HEK293 (cell line): ENCODE data around the gene CHRD.

Experiments
- HOXA7 ChIP-seq: sonication (generic); formaldehyde crosslinking; IDR thresholded peaks from 2 replicates; pipeline ENCODE4 v1.8.1; 2022; ENCODE audit warnings: missing genetic modification reagents, borderline replicate concordance
- MYNN ChIP-seq: fragments of 450-650 bp; formaldehyde crosslinking; IDR thresholded peaks from 2 replicates; pipeline ENCODE4 v1.5.1; 2016; ENCODE audit warnings: missing biosample characterization, missing genetic modification characterization, borderline replicate concordance
- MZF1 ChIP-seq: fragments of 450-650 bp; formaldehyde crosslinking; IDR thresholded peaks from 2 replicates; pipeline ENCODE4 v1.5.1; 2017; ENCODE audit warnings: missing biosample characterization, missing genetic modification characterization, borderline replicate concordance
- ZBTB8A ChIP-seq: fragments of 450-650 bp; formaldehyde crosslinking; IDR thresholded peaks from 2 replicates; pipeline ENCODE4 v1.5.1; 2016; ENCODE audit warnings: missing biosample characterization, missing genetic modification characterization
- ZNF138 ChIP-seq: fragments of 450-650 bp; formaldehyde crosslinking; IDR thresholded peaks from 2 replicates; pipeline ENCODE4 v1.5.1; 2016; ENCODE audit warnings: missing biosample characterization, missing genetic modification characterization, borderline replicate concordance
- ZNF146 ChIP-seq: fragments of 450-650 bp; formaldehyde crosslinking; IDR thresholded peaks from 2 replicates; pipeline ENCODE4 v1.5.1; 2016; ENCODE audit warnings: missing biosample characterization, missing genetic modification characterization
- ZNF510 ChIP-seq: fragments of 450-650 bp; formaldehyde crosslinking; IDR thresholded peaks from 2 replicates; pipeline ENCODE4 v1.5.1; 2018; ENCODE audit warnings: mild to moderate bottlenecking, missing genetic modification characterization, missing biosample characterization; ENCODE audit not compliant: insufficient replicate concordance
- ZNF600 ChIP-seq: fragments of 450-650 bp; formaldehyde crosslinking; IDR thresholded peaks from 2 replicates; pipeline ENCODE4 v1.5.1; 2016; ENCODE audit warnings: missing biosample characterization, missing genetic modification characterization
- ZNF670 ChIP-seq: fragments of 450-650 bp; formaldehyde crosslinking; IDR thresholded peaks from 2 replicates; pipeline ENCODE4 v1.5.1; 2016; ENCODE audit warnings: missing biosample characterization, missing genetic modification characterization, low read depth
- TF ChIP-seq, protein P1 (sequence below): fragments of 450-650 bp; formaldehyde crosslinking; IDR thresholded peaks from 2 replicates; pipeline ENCODE4 v1.5.1; 2016; ENCODE audit warnings: missing biosample characterization, missing genetic modification characterization
- TF ChIP-seq, protein P2 (sequence below): fragments of 450-650 bp; formaldehyde crosslinking; IDR thresholded peaks from 2 replicates; pipeline ENCODE4 v1.5.1; 2016; ENCODE audit warnings: missing biosample characterization, missing genetic modification characterization, low read depth
- TF ChIP-seq, protein P3 (sequence below): fragments of 450-650 bp; formaldehyde crosslinking; IDR thresholded peaks from 2 replicates; pipeline ENCODE4 v1.5.1; 2016; ENCODE audit warnings: missing biosample characterization, missing genetic modification characterization, borderline replicate concordance
- TF ChIP-seq, protein P4 (sequence below): fragments of 450-650 bp; formaldehyde crosslinking; IDR thresholded peaks from 2 replicates; pipeline ENCODE4 v1.5.1; 2016; ENCODE audit warnings: missing biosample characterization, missing genetic modification characterization
- TF ChIP-seq, protein P5 (sequence below): fragments of 450-650 bp; formaldehyde crosslinking; optimal IDR thresholded peaks from 2 replicates; pipeline ENCODE3; 2016; ENCODE audit warnings: missing biosample characterization, mild to moderate bottlenecking, missing genetic modification characterization

DNA sequence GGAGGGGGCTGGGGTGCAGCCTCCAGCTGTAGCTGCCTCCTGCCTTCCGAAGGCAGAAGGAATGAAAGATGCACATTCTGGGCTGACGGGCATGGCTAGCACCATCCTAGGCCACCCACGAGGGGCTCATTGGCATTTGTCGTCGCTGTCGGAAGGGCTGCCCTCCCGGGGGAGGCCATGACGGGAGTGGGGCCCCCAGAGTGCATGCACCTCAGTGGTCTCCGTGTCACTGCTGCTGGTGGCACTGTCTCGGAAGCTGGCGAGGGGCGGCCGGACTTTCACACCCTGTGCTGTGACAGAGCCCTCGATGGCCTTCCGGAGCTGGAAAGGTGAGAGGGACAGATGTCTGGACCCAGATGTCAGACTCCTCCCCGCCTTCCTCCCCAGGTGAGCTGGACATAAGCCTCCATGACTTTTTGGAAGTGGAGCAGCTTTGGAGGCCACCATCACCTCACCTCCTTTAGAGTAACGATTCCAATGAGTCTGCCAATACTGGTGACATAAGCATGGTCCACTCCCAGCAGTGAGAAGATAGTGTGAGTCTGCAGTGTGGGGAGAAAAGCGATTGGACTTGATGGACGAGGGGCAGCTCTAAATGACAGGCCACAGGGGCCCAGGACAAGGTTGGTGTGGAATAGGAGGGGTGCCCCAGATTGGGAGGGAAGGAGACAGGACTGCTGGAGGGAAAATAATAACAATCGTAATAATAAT lies 33.2 kb upstream of the CHRD start:
- TF ChIP-seq, protein P1, sequence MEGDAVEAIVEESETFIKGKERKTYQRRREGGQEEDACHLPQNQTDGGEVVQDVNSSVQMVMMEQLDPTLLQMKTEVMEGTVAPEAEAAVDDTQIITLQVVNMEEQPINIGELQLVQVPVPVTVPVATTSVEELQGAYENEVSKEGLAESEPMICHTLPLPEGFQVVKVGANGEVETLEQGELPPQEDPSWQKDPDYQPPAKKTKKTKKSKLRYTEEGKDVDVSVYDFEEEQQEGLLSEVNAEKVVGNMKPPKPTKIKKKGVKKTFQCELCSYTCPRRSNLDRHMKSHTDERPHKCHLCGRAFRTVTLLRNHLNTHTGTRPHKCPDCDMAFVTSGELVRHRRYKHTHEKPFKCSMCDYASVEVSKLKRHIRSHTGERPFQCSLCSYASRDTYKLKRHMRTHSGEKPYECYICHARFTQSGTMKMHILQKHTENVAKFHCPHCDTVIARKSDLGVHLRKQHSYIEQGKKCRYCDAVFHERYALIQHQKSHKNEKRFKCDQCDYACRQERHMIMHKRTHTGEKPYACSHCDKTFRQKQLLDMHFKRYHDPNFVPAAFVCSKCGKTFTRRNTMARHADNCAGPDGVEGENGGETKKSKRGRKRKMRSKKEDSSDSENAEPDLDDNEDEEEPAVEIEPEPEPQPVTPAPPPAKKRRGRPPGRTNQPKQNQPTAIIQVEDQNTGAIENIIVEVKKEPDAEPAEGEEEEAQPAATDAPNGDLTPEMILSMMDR (tag by site-specific recombination), result no peak
- TF ChIP-seq ZBTB8A (tag by site-specific recombination) (no peak), ZNF510 (tag by site-specific recombination) (no peak), ZNF600 (tag by site-specific recombination) (no peak), HOXA7 (CRISPR knock-in tag) (no peak), ZNF138 (tag by site-specific recombination) (no peak), MZF1 (tag by site-specific recombination) (no peak), ZNF670 (tag by site-specific recombination) (no peak), ZNF146 (no peak), MYNN (tag by site-specific recombination) (no peak)
- TF ChIP-seq, protein P2, sequence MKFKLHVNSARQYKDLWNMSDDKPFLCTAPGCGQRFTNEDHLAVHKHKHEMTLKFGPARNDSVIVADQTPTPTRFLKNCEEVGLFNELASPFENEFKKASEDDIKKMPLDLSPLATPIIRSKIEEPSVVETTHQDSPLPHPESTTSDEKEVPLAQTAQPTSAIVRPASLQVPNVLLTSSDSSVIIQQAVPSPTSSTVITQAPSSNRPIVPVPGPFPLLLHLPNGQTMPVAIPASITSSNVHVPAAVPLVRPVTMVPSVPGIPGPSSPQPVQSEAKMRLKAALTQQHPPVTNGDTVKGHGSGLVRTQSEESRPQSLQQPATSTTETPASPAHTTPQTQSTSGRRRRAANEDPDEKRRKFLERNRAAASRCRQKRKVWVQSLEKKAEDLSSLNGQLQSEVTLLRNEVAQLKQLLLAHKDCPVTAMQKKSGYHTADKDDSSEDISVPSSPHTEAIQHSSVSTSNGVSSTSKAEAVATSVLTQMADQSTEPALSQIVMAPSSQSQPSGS (tag by site-specific recombination), result no peak
- TF ChIP-seq, protein P3, sequence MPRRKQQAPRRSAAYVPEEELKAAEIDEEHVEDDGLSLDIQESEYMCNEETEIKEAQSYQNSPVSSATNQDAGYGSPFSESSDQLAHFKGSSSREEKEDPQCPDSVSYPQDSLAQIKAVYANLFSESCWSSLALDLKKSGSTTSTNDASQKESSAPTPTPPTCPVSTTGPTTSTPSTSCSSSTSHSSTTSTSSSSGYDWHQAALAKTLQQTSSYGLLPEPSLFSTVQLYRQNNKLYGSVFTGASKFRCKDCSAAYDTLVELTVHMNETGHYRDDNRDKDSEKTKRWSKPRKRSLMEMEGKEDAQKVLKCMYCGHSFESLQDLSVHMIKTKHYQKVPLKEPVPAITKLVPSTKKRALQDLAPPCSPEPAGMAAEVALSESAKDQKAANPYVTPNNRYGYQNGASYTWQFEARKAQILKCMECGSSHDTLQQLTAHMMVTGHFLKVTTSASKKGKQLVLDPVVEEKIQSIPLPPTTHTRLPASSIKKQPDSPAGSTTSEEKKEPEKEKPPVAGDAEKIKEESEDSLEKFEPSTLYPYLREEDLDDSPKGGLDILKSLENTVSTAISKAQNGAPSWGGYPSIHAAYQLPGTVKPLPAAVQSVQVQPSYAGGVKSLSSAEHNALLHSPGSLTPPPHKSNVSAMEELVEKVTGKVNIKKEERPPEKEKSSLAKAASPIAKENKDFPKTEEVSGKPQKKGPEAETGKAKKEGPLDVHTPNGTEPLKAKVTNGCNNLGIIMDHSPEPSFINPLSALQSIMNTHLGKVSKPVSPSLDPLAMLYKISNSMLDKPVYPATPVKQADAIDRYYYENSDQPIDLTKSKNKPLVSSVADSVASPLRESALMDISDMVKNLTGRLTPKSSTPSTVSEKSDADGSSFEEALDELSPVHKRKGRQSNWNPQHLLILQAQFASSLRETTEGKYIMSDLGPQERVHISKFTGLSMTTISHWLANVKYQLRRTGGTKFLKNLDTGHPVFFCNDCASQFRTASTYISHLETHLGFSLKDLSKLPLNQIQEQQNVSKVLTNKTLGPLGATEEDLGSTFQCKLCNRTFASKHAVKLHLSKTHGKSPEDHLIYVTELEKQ (tag by site-specific recombination), result no peak
- TF ChIP-seq, protein P4, sequence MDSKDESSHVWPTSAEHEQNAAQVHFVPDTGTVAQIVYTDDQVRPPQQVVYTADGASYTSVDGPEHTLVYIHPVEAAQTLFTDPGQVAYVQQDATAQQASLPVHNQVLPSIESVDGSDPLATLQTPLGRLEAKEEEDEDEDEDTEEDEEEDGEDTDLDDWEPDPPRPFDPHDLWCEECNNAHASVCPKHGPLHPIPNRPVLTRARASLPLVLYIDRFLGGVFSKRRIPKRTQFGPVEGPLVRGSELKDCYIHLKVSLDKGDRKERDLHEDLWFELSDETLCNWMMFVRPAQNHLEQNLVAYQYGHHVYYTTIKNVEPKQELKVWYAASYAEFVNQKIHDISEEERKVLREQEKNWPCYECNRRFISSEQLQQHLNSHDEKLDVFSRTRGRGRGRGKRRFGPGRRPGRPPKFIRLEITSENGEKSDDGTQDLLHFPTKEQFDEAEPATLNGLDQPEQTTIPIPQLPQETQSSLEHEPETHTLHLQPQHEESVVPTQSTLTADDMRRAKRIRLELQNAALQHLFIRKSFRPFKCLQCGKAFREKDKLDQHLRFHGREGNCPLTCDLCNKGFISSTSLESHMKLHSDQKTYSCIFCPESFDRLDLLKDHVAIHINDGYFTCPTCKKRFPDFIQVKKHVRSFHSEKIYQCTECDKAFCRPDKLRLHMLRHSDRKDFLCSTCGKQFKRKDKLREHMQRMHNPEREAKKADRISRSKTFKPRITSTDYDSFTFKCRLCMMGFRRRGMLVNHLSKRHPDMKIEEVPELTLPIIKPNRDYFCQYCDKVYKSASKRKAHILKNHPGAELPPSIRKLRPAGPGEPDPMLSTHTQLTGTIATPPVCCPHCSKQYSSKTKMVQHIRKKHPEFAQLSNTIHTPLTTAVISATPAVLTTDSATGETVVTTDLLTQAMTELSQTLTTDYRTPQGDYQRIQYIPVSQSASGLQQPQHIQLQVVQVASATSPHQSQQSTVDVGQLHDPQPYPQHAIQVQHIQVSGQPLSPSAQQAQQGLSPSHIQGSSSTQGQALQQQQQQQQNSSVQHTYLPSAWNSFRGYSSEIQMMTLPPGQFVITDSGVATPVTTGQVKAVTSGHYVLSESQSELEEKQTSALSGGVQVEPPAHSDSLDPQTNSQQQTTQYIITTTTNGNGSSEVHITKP (tag by site-specific recombination), result no peak
- TF ChIP-seq, protein P5, sequence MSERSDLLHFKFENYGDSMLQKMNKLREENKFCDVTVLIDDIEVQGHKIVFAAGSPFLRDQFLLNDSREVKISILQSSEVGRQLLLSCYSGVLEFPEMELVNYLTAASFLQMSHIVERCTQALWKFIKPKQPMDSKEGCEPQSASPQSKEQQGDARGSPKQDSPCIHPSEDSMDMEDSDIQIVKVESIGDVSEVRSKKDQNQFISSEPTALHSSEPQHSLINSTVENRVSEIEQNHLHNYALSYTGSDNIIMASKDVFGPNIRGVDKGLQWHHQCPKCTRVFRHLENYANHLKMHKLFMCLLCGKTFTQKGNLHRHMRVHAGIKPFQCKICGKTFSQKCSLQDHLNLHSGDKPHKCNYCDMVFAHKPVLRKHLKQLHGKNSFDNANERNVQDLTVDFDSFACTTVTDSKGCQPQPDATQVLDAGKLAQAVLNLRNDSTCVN (tag by site-specific recombination), result no peak
